HepG2 (cell line): ENCODE measurements around the gene ETV2. TPM values are rescaled to one million over a fixed set of nuclear protein-coding genes. Genes with fewer than 3 reads are reported as not detected.

Experiments
- CEBPB ChIP-seq: IDR thresholded peaks from 2 replicates; pipeline ENCODE4 v1.6.1; 2011; ENCODE audit warnings: low read depth, low read length, improper control_type of control experiment, borderline replicate concordance
- ERF ChIP-seq: IDR thresholded peaks from 2 replicates; pipeline ENCODE4 v1.6.1; 2018; ENCODE audit warnings: missing biosample characterization, missing genetic modification reagents
- FOXP1 ChIP-seq, 2 experiments: fragments of 450-650 bp in 1 of 2; IDR thresholded peaks; 2 replicates each; pipeline ENCODE4 v1.6.1; 2017 to 2018; ENCODE audit warnings: antibody characterized with exemption in 1 of 2
- GRHL1 ChIP-seq: sonication (generic); formaldehyde crosslinking; conservative IDR thresholded peaks from 2 replicates; pipeline ENCODE4 v1.8.0; 2022; ENCODE audit warnings: missing genetic modification reagents
- HDAC1 ChIP-seq: sonication (generic); formaldehyde crosslinking; IDR thresholded peaks from 2 replicates; pipeline ENCODE4 v1.5.1; 2020; ENCODE audit warnings: mild to moderate bottlenecking, missing genetic modification reagents
- HMGXB4 ChIP-seq, 2 experiments: sonication (generic) in 1 of 2; formaldehyde crosslinking in 1 of 2; IDR thresholded peaks; 2 replicates each; pipeline versions ENCODE4 v1.4.0 to v1.6.1; 2018 to 2020; ENCODE audit warnings: missing genetic modification reagents in 2 of 2, borderline replicate concordance in 1 of 2, low read depth in 1 of 2, mild to moderate bottlenecking in 1 of 2, missing biosample characterization in 1 of 2
- HNRNPLL ChIP-seq: fragments of 200-400 bp; formaldehyde crosslinking; IDR thresholded peaks from 2 replicates; pipeline ENCODE4 v1.6.1; 2017; ENCODE audit warnings: mild to moderate bottlenecking, low read depth, low read length; ENCODE audit not compliant: poor library complexity, severe bottlenecking
- KLF15 ChIP-seq: sonication (generic); formaldehyde crosslinking; IDR thresholded peaks from 2 replicates; pipeline ENCODE4 v1.8.1; 2023; ENCODE audit warnings: borderline replicate concordance, mild to moderate bottlenecking, inconsistent platforms, missing genetic modification reagents, mixed read lengths
- PHF21A ChIP-seq: sonication (generic); formaldehyde crosslinking; IDR thresholded peaks from 2 replicates; pipeline ENCODE4 v1.5.0; 2020; ENCODE audit warnings: mild to moderate bottlenecking, missing genetic modification reagents
- RFX3 ChIP-seq: IDR thresholded peaks from 2 replicates; pipeline ENCODE4 v1.6.1; 2016; ENCODE audit warnings: missing biosample characterization, missing genetic modification reagents
- SKI ChIP-seq: fragments of 450-650 bp; IDR thresholded peaks from one replicate; pipeline ENCODE4 v1.6.1; 2018; ENCODE audit warnings: mild to moderate bottlenecking; ENCODE audit not compliant: partially characterized antibody
- TEAD2 ChIP-seq: sonication (generic); formaldehyde crosslinking; IDR thresholded peaks from 2 replicates; pipeline ENCODE4 v1.9.0; 2021; ENCODE audit warnings: missing genetic modification reagents
- TGIF2 ChIP-seq: IDR thresholded peaks from 2 replicates; pipeline ENCODE4 v1.6.1; 2016; ENCODE audit warnings: control low read depth, missing compliant biosample characterization
- ZBTB33 ChIP-seq: sonication (generic); formaldehyde crosslinking; IDR thresholded peaks from 2 replicates; pipeline ENCODE4 v1.4.0; 2020; ENCODE audit warnings: missing genetic modification reagents
- ZBTB44 ChIP-seq: sonication (generic); formaldehyde crosslinking; IDR thresholded peaks from 2 replicates; pipeline ENCODE4 v1.4.0; 2020; ENCODE audit warnings: missing genetic modification reagents
- ZIK1 ChIP-seq: sonication (generic); formaldehyde crosslinking; IDR thresholded peaks from 2 replicates; pipeline ENCODE4 v1.5.0; 2020; ENCODE audit warnings: mild to moderate bottlenecking, low read depth, missing genetic modification reagents, borderline replicate concordance
- ZMAT3 ChIP-seq: sonication (generic); formaldehyde crosslinking; conservative IDR thresholded peaks from 2 replicates; pipeline ENCODE4 v1.7.0; 2021; ENCODE audit warnings: missing genetic modification reagents
- ZNF20 ChIP-seq: sonication (generic); formaldehyde crosslinking; IDR thresholded peaks from 2 replicates; pipeline ENCODE4 v1.4.0; 2020; ENCODE audit warnings: mild to moderate bottlenecking, moderate library complexity, missing genetic modification reagents
- ZNF350 ChIP-seq: sonication (generic); formaldehyde crosslinking; IDR thresholded peaks from 2 replicates; pipeline ENCODE4 v1.4.0; 2020; ENCODE audit warnings: mild to moderate bottlenecking, low read depth, missing genetic modification reagents, borderline replicate concordance
- ZNF772 ChIP-seq: sonication (generic); formaldehyde crosslinking; IDR thresholded peaks from 2 replicates; pipeline ENCODE4 v1.5.0; 2020; ENCODE audit warnings: mild to moderate bottlenecking, missing genetic modification reagents
- ZNF773 ChIP-seq: sonication (generic); formaldehyde crosslinking; IDR thresholded peaks from 2 replicates; pipeline ENCODE4 v1.4.0; 2020; ENCODE audit warnings: missing genetic modification reagents, borderline replicate concordance
- ZNF781 ChIP-seq: sonication (generic); formaldehyde crosslinking; IDR thresholded peaks from 2 replicates; pipeline ENCODE4 v1.5.1; 2020; ENCODE audit warnings: borderline replicate concordance, mild to moderate bottlenecking, missing genetic modification reagents; ENCODE audit errors: not compliant biosample characterization
- polyA plus RNA-seq, 8 experiments: library from polyadenylated mRNA; depleted of rRNA in 3 of 8; stranded (reverse) in 7 of 8; unstranded in 1 of 8; fragments of >200 nt; fragmentation: Illumina TruSeq in 4 of 8; extraction: Trizol in 4 of 8; gene quantifications; 2 replicates each; pipeline versions ENCODE4 v1.2.1 to v1.2.3, GENCODE V29; 2011 to 2016; ENCODE audit warnings: low read depth in 4 of 8, missing spikeins in 1 of 8, mixed read lengths in 1 of 8; ENCODE audit not compliant: insufficient read depth in 1 of 8
- total RNA-seq, 5 experiments: library from RNA; depleted of rRNA; stranded (reverse); fragments of >200 nt; fragmentation: Illumina TruSeq; extraction: Trizol; gene quantifications; 2 replicates each; pipeline ENCODE4 v1.2.3, GENCODE V29; 2016; ENCODE audit warnings: low read depth in 1 of 5

The ETV2 gene
- total and polyA plus RNA-seq, 2 of the 13 experiments (the other 11 are each of a cell fraction or from before 2014, with no cell fraction given) = 0.07 to 0.20 TPM

GRCh38 chr19:35628565-35629331, 12.8 kb upstream of the ETV2 start, which contains the start of gene RBM42 (continued):
- TF ChIP-seq ZMAT3 (CRISPR knock-in tag) = peak; percentile 29; the same call in 1 of the 2 replicates
- no peak for TF ChIP-seq FOXP1 (IDR thresholded peaks at IDR 0.05)
- TF ChIP-seq FOXP1 (CRISPR knock-in tag; IDR thresholded peaks at IDR 0.05) = no peak
- TF ChIP-seq TGIF2 (CRISPR knock-in tag) = 0 out of 2 replicates have a peak, but pooled peaks have one; percentile 24
- peak; percentile 59; the same call in 1 of the 2 replicates for TF ChIP-seq ZNF772 (CRISPR knock-in tag)
- peak; percentile 84; the same call in 1 of the 2 replicates for TF ChIP-seq ZNF350 (CRISPR knock-in tag)
- no peak for TF ChIP-seq RFX3 (CRISPR knock-in tag)
- TF ChIP-seq ERF (CRISPR knock-in tag) = peak; percentile 59
- TF ChIP-seq TEAD2 (CRISPR knock-in tag) = no peak
- TF ChIP-seq SKI = peak; percentile 19
- TF ChIP-seq ZNF20 (CRISPR knock-in tag) = no peak
- TF ChIP-seq ZBTB33 = peak; percentile 46; the same call in 1 of the 2 replicates
- no peak for TF ChIP-seq GRHL1 (CRISPR knock-in tag)
- TF ChIP-seq ZNF773 (CRISPR knock-in tag) = no peak
- peak; percentile 63 for TF ChIP-seq HNRNPLL
- no peak for TF ChIP-seq KLF15 (CRISPR knock-in tag)
- peak; percentile 86; the same call in 1 of the 2 replicates for TF ChIP-seq PHF21A (CRISPR knock-in tag)
- TF ChIP-seq ZBTB44 = no peak
- peak; percentile 51; the same call in 1 of the 2 replicates for TF ChIP-seq CEBPB
- TF ChIP-seq HMGXB4 (CRISPR knock-in tag; IDR thresholded peaks at IDR 0.05; ENCODE audit: borderline replicate concordance in 1 of 2, low read depth in 1 of 2) = peak; percentile 56 to 66; a peak in 3 of 4 replicates
- peak; percentile 32 for TF ChIP-seq ZNF781 (CRISPR knock-in tag)
- TF ChIP-seq ZIK1 (CRISPR knock-in tag) = no peak
- peak; percentile 99 for TF ChIP-seq HDAC1 (CRISPR knock-in tag)
